Measurements from ENCODE around the gene PHF23. TPM values are rescaled to one million over a fixed set of nuclear protein-coding genes. Genes with fewer than 3 reads are reported as not detected.

The PHF23 gene
- total RNA-seq, 1 donor from 2014 or later, result 61.1 TPM

GRCh38 chr17:7260151-7260550 is 20.9 kb upstream of the PHF23 start:
- DNase-seq (ENCODE audit: extremely low spot score, unreplicated experiment), result no peak
- H3K9me3 Mint-ChIP-seq, result no peaks in the 10 kb centered on the region
- peak overlapping the region; percentile 83 for H3K4me3 Mint-ChIP-seq
- peaks cover 6% of the 10 kb centered on the region for H3K4me1 Mint-ChIP-seq (ENCODE audit: unreplicated experiment)
- H3K27ac Mint-ChIP-seq, result peak overlapping the region; percentile 81
- peaks cover 47% of the 10 kb centered on the region for H3K27me3 Mint-ChIP-seq
- no peak for TF ChIP-seq CTCF (conservative IDR thresholded peaks at IDR 0.05)
- peaks cover 12% of the 10 kb centered on the region for H3K36me3 Mint-ChIP-seq

GRCh38 chr17:7259555-7259889 is 20.3 kb upstream of the PHF23 start:
- peak overlapping the region; percentile 83 for H3K4me3 Mint-ChIP-seq
- H3K27ac Mint-ChIP-seq, result peak overlapping the region; percentile 87
- H3K4me1 Mint-ChIP-seq (ENCODE audit: unreplicated experiment), result peaks cover 6% of the 10 kb centered on the region
- no peak for TF ChIP-seq CTCF (conservative IDR thresholded peaks at IDR 0.05)
- H3K36me3 Mint-ChIP-seq, result peaks cover 16% of the 10 kb centered on the region
- DNase-seq (ENCODE audit: extremely low spot score, unreplicated experiment), result no peak
- no peaks in the 10 kb centered on the region for H3K9me3 Mint-ChIP-seq
- peaks cover 43% of the 10 kb centered on the region for H3K27me3 Mint-ChIP-seq

- Mint-ChIP-seq H3K27ac (peak overlapping the region; percentile 87), H3K27me3 (peaks cover 37% of the 10 kb centered on the region)
- DNase-seq (ENCODE audit: extremely low spot score, unreplicated experiment), result no peak
Observed at GRCh38 chr17:7258731-7259554, 19.7 kb upstream of the PHF23 start.

GRCh38 chr17:7256766-7257456 is 17.7 kb upstream of the PHF23 start:
- no peak overlapping the region for H3K4me3 Mint-ChIP-seq
- no peaks in the 10 kb centered on the region for H3K9me3 Mint-ChIP-seq
- peaks cover 13% of the 10 kb centered on the region for H3K4me1 Mint-ChIP-seq (ENCODE audit: unreplicated experiment)
- peaks cover 19% of the 10 kb centered on the region for H3K27me3 Mint-ChIP-seq
- TF ChIP-seq CTCF (conservative IDR thresholded peaks at IDR 0.05), result no peak
- no peak for DNase-seq (ENCODE audit: extremely low spot score, unreplicated experiment)
- H3K27ac Mint-ChIP-seq, result peak overlapping the region; percentile 82
- peaks cover 26% of the 10 kb centered on the region for H3K36me3 Mint-ChIP-seq

More at GRCh38 chr17:7258731-7259554, 19.7 kb upstream of the PHF23 start:
- H3K4me1 Mint-ChIP-seq (ENCODE audit: unreplicated experiment), result peaks cover 6% of the 10 kb centered on the region
- TF ChIP-seq CTCF (conservative IDR thresholded peaks at IDR 0.05), result no peak
- H3K4me3 Mint-ChIP-seq, result peak overlapping the region; percentile 83
- H3K36me3 Mint-ChIP-seq, result peaks cover 17% of the 10 kb centered on the region
- H3K9me3 Mint-ChIP-seq, result no peaks in the 10 kb centered on the region

- no peak for DNase-seq (ENCODE audit: extremely low spot score, unreplicated experiment)
- Mint-ChIP-seq H3K27ac (peak overlapping the region; percentile 52), H3K4me1 (ENCODE audit: unreplicated experiment) (peaks cover 25% of the 10 kb centered on the region), H3K36me3 (peaks cover 26% of the 10 kb centered on the region), H3K27me3 (peaks cover 5% of the 10 kb centered on the region), H3K4me3 (peak overlapping the region; percentile 71), H3K9me3 (no peaks in the 10 kb centered on the region)
- TF ChIP-seq CTCF (conservative IDR thresholded peaks at IDR 0.05), result no peak
Observed at GRCh38 chr17:7254511-7254910, 15.3 kb upstream of the PHF23 start.

Measured in type B pancreatic cell (in vitro differentiated cells).